ENCODE measurements around the gene DYNLT4. TPM values are rescaled to one million over a fixed set of nuclear protein-coding genes. Genes with fewer than 3 reads are reported as not detected.

DYNLT4 gene, protein sequence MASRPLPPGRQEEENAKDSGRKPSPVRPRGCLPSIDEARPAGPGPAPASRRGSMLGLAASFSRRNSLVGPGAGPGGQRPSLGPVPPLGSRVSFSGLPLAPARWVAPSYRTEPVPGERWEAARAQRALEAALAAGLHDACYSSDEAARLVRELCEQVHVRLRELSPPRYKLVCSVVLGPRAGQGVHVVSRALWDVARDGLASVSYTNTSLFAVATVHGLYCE
- 0.27 to 1.1 TPM (median 0.80 TPM) in 5 replicates for total RNA-seq (2022; extraction: Qiagen RNA extraction; ENCODE audit: low read depth)

DNA sequence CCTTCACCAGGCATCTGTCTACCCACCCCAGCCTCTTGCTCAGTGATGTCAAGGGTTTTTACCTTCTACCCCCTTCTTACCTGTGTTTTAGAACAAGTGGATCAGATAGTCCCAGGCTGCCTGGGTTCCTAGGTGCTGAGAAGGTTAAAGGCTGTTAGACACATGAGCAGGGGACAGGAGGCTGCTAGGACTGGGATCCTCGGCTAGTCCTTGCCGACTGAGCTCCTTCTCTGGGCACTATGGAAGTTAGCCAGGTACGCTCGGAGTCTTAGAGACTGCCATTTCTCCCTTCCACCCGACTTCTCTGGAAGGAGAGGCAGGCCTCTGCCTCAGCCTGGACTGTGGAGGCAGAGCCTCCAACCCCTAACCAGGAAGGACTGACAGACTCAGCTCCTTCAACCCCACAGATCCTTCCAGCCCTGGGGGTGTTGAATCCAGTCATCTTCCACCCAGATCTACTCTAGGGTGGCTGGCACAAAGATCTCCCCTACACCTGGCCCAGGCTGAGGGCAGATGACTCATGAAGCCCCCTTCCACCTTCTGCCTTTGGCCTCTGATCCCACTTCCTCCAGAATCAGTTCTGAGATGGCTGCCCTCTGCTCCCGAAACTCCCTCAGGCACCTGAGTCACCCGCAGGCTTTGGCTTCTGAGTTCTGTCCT lies at the start of gene DYNLT4:
TSS of gene DYNLT4 (minus strand) at position 648 of the 660 bp plus-strand sequence. CDS start 683 bp downstream, outside the sequence.

DNA sequence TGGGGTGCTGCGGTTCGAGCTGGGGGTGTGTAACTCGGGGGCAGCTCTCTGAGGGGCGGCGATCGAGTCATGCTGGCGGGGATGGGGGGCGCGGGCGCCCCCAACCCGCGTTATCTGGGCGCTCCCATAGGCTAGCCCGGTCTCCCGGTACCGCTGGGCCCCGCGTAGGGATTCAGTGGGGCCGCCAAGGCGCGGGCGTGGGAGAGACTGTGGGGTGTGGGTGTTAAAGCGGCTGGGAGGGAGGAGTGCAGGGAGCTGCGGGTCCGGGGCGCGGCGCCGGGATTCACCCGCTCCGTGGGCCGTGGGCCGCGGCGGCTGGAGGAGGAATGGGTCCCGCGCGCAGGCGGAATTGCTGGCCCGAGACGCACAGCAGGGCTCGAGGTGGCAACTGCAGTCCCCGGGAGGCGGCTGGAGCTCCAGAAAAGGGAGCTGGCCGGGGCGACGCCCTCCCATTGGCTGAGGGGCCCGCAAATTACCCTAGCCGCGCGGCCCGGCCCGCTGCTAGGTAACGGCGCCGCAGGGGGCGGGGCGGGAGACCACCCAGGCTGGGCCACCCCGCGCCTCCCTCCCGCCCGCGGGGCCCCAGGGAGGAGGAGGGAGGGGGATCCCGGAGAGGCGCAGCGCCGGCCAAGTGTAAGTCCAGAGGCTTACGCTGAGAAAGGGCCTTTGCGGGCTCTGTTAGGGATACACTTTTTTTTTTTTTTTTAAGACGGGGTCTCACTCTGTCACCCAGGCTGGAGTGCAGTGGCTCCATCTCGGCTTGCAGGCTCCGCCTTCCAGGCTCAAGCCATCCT lies 35.9 kb upstream of the DYNLT4 start, which contains the start of gene PTCH2:
TSS of gene PTCH2 (minus strand) at position 392 of the 794 bp plus-strand sequence. CDS start at position 71, 321 bp downstream.

DNA sequence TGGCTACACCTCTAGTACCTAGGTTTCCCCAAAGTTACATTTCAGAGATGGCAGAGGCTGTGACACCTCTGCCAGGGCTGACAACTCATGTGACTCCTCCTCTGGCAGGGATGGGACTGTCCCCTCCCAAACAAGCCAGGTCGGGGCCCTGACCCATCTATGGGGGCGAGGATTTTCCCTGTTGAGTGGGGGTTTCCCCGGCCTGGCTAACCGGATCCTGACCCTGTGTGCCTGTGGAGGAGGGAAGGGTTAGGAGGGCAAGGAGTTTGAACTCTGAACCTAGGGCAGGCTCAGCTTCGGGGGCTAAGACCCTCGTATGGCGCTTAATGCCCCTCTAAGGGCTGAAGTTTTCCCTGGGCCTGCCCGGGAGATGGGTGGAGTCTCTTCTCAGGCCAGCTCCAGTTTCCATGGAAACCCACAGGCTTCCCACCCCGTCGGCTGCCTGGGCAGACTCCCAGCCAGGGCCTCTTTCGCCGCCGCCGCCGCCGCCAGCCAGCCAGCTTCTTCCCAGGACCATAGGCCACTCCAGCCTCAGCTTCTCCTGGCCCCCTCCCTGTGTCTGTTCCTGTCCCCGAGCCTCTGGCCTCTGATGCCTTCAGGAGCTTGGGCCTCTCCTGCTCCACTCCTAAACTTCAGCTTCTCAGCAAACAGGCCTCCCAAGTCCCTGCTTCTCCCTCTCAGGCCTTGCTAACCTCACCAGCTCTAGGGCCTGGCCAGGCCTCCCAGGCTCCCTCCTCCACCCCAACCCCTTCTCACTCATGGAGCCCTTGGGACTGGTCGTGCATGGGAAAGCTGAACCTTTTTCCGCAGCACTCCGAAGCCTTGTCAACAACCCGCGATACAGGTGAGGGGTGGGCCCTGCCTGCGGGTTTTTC lies 1.1 kb upstream of the DYNLT4 start, which contains the start of gene BTBD19:
TSS of gene BTBD19 (plus strand) at position 461 of the 875 bp plus-strand sequence. CDS start at position 759, 298 bp downstream.

DNA sequence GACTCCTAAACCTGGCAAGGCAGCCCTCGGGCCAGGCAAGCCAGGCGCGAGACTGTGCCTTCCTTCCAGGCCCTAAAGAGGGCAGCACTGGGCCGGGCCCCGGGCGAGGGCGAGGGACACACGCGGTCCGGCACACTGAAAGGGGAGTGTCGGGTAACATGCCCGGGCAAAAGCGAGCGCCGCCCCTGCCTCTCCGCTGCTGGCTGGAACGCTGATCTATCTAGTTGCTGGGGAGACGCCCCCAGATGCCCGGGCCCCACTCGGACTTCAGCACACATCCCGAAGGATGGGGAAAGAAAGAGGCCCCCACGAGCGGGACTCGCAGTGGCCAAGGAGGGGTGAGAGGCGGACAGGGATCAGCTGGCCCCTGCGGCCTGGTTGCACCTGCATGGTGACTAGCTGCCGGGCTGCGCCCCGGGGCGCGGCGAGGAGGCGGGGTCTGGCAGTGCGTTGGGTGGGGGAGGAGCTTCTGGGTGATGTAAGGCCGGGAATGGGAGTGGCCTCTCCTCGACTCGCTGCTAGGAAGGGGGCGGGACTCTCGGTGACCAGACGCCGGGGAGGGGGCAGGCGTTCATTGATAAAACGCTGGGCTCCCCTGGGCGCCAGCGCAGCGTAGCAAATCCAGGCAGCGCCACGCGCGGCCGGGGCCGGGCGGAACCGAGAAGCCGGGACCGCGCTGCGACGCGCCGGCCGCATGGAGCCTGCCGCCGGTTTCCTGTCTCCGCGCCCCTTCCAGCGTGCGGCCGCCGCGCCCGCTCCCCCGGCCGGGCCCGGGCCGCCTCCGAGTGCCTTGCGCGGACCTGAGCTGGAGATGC lies 7.2 kb downstream of the DYNLT4 start, which contains the start of gene PLK3:
TSS of gene PLK3 (plus strand) at position 608 of the 815 bp plus-strand sequence. CDS start at position 695, 87 bp downstream.

DNA sequence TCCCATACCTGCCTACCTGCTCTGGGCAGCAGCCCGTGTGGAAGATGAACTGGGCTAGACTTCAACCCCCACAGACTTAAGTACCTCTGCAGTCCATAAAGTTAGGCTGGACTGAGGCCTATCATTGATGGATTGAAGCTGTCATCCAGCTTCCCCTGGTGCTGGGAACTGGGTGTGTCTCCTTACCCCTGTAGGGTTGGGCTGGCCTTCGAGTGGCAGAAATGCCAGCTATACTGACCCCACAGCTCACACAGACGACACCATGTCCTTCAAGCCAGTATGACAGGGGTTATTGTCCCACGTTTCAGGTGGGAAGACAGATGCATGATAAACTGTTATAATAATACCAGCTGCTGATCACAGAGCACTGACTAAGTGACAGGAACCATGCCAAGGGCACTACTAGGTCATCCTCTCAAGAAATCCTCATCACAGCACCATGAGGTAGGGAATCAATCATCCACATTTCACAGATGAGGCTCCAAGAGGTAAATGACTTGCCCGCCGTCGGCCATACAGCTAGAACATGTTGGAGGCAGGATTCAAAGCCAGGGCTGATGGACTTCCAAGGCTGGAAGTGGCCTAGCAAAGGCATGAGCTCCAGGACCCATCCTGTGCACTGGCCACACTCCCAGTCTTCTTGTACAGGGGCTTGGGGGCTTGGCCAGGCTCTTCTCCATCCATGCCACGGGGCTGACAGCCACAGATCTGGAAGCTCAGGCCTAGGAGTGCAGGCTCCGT lies 18.9 kb downstream of the DYNLT4 start, which contains the start of gene BEST4:
TSS of gene BEST4 (minus strand) at position 51 of the 741 bp plus-strand sequence. CDS start 465 bp downstream, outside the sequence.

DNA sequence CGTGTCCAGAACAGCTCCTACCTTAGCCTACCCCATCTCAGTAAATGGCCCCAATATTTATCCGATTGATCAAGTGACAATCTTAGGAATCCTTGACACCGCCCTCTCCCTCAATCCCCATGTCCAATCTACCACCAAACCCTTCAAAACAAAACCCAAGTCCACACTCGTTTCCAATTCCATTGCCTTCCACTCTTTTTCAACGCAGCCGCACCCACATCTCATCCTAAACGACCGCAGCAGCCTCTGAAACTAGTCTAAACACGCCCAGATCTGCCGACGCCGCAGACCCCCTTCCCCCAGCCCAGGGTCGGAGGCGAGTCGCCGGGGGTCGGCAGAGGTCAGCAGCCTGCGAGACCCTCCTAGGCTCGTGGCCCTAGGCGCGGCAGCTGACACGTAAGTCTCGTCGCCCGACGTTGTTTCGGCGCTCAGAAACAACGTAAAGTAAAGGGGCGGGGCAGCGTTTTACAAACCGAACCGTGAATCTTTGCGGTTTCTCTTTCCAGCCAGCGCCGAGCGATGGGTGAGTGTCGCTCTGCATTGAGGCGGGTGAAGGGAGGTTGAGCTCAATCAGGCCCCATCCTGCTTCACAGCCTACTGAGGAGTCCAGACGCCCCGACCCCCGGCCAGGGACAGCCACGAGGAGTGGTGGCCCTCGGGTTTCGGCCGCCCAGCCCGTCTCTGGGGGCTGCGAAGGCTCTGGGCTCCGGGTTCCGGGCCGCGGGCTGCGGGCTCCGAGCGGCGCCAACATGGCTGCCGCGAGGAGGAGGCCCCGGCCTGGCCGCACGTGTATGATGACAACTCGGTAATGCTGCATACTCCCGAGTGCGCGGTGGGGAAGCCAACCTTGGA lies 31.8 kb downstream of the DYNLT4 start, which contains the start of gene RPS8:
TSS of gene RPS8 (plus strand) at position 463 of the 852 bp plus-strand sequence. CDS start at position 520, 57 bp downstream.

Other genes with a start within 250 kb of the DYNLT4 start
- 7.3 to 9.4 TPM (median 8.7 TPM) in 5 replicates for gene TMEM53, start 132.9 kb downstream of the DYNLT4 start, total RNA-seq (2022; extraction: Qiagen RNA extraction; ENCODE audit: low read depth)
- gene ARMH1, start 132.6 kb downstream of the DYNLT4 start, total RNA-seq (2022; extraction: Qiagen RNA extraction; ENCODE audit: low read depth), result 0.38 to 1.1 TPM (median 0.54 TPM) in 5 replicates
- not detected in 5 replicates for gene RNU5D-1, start 76.2 kb downstream of the DYNLT4 start, total RNA-seq (2022; extraction: Qiagen RNA extraction; ENCODE audit: low read depth)
- gene KIF2C, start 67.5 kb downstream of the DYNLT4 start, total RNA-seq (2022; extraction: Qiagen RNA extraction; ENCODE audit: low read depth), result 36.2 to 43.4 TPM (median 39.5 TPM) in 5 replicates
- gene RPS8, start 31.8 kb downstream of the DYNLT4 start, total RNA-seq (2022; extraction: Qiagen RNA extraction; ENCODE audit: low read depth), result 1,637 to 1,731 TPM (median 1,686 TPM) in 5 replicates
- 0.17 to 0.53 TPM (median 0.37 TPM) in 5 replicates for gene BEST4, start 19.2 kb downstream of the DYNLT4 start, total RNA-seq (2022; extraction: Qiagen RNA extraction; ENCODE audit: low read depth)
- 14.8 to 20.8 TPM (median 19.6 TPM) in 5 replicates for gene PLK3, start 7.0 kb downstream of the DYNLT4 start, total RNA-seq (2022; extraction: Qiagen RNA extraction; ENCODE audit: low read depth)
- gene BTBD19, start 1.2 kb upstream of the DYNLT4 start, total RNA-seq (2022; extraction: Qiagen RNA extraction; ENCODE audit: low read depth), result 1.8 to 3.9 TPM (median 2.7 TPM) in 5 replicates
- 0.15 to 0.25 TPM (median 0.19 TPM) in 5 replicates for gene PTCH2, start 35.9 kb upstream of the DYNLT4 start, total RNA-seq (2022; extraction: Qiagen RNA extraction; ENCODE audit: low read depth)
- gene EIF2B3, start 179.2 kb upstream of the DYNLT4 start, total RNA-seq (2022; extraction: Qiagen RNA extraction; ENCODE audit: low read depth), result 17.2 to 19.8 TPM (median 18.6 TPM) in 5 replicates
- 15.1 to 19.3 TPM (median 16.8 TPM) in 5 replicates for gene HECTD3, start 204.0 kb upstream of the DYNLT4 start, total RNA-seq (2022; extraction: Qiagen RNA extraction; ENCODE audit: low read depth)
- gene UROD, start 204.9 kb upstream of the DYNLT4 start, total RNA-seq (2022; extraction: Qiagen RNA extraction; ENCODE audit: low read depth), result 44.6 to 51.1 TPM (median 48.3 TPM) in 5 replicates